SK-N-MC (cell line): ENCODE data around the gene RBM47.

ENCODE experiments used
- EZH2 ChIP-seq: fragments of 200-600 bp; sonication (generic); IDR thresholded peaks from one replicate; pipeline ENCODE4 v1.6.1; 2017; ENCODE audit warnings: antibody characterized with exemption
- POLR2AphosphoS5 ChIP-seq: IDR thresholded peaks from 2 replicates; pipeline ENCODE4 v1.6.1; 2012; ENCODE audit warnings: mild to moderate bottlenecking, low read depth, low read length, borderline replicate concordance

DNA sequence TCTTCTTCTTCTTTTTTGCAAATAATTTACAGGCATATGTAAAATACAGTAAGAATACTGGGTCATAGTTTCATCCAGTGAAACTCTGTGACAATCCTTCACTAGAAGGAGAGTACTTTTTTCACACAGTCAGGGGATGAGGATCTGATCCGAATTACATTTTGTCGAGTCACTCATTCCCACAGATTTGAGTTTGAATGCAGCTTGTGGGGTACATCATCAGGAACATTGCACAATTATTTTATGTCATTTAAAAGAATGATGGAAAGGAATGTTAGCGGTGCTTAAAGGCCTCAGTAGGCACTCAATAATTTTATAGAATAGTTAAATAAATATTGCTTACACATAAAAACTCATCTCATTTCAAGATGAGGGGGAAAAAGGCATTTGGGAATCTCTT lies 205.9 kb downstream of the RBM47 start:
- TF ChIP-seq POLR2AphosphoS5, result no peak
- no peak for TF ChIP-seq EZH2
